Activated CD4-positive, alpha-beta T cell treated with anti-CD3 and anti-CD28 coated beads, Interleukin-2, amount 50 U/mL, for 24 hours (primary cell): Measurements from ENCODE around the gene LMNTD2.
"Not testable (repeated sequence)": the region's sequence is repeated elsewhere in the genome, so short reads cannot be mapped to it uniquely, and the experiment has no call there.

Source experiments
- DNase-seq, 2 donors: peaks; one replicate each; pipeline ENCODE4 v3.0.0-alpha.2; 2020; ENCODE audit warnings: low read depth in 1 of 2, low spot score in 1 of 2

Gene LMNTD2

DNA sequence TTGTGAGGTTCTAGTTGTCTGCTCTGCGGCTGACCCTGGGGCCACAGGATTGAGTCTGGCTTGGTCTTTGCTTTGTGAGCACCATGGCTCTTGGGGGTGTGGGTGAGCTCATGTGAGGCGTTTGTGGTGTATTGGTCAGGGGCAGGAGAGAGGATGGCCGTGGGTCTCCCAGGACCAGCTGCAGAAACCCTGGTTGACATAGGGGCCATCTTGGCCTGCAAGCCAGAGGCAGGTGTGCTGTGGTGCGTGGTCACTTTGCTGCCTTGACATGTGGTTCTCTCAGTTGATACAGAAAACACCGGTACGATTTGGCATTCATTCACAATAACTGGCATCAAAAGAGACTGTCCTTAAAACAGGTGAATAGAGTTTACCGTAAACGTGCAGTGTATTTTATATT is 27.0 kb upstream of the LMNTD2 start:
- no peak for DNase-seq

DNA sequence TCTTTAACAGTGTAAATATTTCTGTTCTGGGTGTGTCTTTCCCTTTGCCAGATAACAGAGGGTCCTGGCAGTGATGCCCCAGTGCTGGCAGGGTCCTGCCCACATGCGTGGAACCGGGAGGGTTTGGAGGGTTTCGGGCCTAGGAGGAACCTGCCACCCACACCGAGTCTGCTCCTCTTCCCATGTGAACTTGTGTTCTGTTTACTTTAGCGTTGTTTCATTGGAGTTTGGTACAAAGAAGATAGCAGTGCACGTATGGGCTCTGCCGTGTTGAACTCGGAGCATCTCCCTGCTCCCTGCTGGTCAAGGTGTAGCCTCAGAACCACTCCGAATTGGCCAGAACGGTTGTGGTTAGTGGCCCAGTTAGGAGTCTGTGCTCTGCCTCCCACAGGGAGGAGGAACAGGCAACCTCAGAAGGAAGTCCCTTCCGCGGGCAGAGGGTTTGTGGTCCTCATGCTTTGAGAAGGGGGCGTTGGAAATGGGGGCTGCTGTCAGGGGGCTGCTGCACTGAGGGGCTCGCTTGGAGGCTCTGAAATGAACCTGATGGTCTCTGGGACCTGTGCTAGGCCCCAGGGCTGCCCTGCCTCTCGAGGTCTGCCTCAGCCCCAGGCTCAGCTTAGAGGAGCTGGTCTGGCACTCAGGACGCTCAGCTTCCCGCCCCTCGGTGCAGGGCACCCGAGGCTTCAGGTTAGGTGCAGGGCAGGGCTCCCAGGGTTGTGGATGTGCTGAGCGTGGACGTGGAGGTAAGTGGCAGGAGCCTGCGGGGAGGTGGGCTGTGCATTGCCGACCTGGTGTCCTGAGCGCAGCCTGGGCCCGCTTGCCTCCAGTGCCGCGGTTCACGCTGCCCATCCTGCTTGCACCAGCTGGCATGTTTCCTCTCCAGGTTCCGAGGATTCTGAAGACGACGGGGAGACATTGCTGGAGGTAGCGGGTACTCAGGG is 26.1 kb upstream of the LMNTD2 start:
- no peak for DNase-seq

DNA sequence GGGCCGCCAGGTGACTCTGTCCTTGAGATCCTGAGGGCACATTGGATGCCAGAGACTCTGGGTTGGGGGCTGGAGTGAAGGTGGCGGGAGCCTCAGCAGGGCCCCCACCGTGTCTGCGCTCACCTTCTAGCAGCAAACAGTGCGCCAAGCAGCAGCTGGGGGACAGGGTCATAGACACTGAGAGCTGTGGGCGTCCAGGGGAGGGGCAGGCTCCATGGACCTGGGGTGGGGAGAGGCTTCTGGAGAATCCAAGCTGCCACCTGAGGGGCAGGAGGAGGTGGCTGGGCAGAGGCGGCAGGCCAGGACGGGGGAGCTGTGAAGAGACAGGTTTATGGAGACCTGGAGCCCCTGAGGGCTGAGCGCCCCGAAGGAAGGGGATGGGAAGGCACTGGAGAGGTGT is 23.7 kb upstream of the LMNTD2 start:
- DNase-seq: no peak

DNA sequence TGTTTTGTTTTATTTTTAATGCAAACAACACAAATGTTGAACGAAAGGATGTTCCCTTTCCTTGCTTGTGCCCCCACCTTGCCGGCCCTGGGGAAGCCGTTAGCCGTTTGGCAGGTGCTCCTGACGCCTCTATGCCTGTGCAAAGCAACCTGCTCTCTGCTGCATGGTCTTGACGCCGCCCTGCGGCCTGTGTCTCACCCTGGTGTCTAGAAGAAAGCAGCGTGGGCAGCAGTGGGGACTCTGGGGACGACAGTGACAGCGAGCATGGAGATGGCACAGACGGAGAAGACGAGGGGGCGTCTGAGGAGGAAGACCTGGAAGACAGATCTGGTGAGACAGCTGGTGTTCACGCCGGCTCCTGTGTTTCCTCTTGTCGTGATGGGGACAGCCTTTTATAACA is 21.2 kb upstream of the LMNTD2 start:
- no peak for DNase-seq

DNA sequence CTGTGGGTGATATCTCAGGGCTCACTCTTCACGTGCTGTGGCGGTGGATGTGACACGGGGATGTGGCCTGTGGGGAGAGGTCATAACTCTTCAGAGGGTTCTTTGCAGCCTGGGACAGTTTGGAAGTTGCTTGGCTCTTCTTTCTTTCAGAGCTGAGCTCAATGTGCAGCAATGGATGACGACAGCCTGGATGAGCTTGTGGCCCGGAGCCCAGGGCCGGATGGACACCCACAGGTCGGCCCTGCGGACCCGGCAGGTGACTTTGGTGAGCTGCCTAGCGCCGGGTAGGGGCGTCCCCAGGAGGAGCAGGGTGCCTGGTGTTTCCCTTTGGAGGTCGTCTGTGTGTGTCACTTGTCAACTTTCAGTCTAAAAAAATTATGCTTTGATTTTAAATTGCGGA is 20.8 kb upstream of the LMNTD2 start:
- DNase-seq: no peak

DNA sequence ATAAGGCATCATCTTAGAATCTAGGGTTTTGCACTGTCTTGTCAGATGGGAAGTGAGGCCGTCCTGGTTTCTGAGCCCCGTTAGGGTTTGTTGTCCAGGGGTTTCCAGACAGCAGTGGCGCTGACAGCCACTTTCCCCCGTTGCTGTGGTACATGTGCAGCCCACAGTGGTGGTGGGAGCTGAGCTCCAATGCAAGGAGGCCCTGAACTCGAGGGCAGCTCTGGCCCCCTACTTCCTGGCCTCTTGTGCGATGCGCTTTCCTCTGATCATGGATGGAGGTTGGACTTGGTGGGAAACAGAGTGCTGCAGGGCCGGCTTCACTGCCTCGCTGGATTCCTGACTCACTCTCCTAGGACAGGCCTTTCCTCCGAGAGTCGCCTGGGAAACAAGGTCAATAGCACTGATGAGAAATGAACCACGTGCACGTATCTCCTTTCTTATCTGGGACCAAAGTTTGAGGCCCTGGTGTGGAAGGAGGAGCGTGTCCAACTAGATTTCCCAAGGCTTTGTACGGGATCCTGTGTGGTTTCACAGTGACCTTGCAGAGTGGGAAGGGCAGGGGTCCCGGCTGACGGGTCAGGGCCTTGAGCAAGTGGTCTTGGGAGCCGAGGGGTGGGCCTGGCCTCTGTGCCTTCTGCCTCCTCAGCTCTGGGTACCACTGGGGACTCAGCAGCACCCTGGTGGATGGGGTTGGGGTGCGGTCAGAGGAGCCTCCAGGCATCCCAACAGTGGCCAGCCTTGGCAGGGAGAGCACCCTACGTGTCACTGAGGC is 19.5 kb upstream of the LMNTD2 start:
- DNase-seq: no peak

DNA sequence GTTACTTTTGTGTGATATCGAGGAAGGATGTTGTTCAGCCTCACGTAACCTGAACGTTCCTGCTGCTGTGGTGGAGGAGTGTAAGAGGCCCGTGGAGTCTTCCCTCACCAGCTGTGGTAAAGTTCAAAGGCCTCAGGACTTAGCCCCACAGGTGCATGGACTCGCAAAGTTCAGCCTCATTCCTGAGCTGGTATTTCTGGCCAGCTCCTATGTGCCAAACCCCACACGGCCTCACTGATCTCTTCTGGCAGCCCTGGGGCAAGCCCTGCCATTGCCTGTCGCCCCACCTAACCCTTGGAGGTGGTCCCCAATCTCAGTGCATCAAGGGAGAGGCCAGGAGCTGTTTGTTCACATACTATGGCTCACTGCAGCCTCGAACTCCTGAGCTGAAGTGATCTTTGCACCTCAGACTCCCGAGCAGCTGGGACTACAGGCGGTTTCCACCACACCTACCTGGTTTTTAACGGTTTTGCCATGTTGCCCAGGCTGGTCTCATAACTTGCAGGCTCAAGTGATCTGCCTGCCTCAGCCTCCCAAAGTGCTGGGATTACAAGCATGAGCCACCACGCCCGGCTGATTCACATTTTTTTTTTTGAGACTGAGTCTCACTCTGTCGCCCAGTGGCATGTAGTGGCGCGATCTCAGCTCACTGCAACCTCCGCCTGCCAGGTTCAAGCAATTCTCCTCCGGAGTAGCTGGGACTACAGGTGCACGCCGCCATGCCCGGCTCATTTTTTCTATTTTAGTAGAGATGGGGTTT is 17.9 kb upstream of the LMNTD2 start:
- no peak for DNase-seq

DNA sequence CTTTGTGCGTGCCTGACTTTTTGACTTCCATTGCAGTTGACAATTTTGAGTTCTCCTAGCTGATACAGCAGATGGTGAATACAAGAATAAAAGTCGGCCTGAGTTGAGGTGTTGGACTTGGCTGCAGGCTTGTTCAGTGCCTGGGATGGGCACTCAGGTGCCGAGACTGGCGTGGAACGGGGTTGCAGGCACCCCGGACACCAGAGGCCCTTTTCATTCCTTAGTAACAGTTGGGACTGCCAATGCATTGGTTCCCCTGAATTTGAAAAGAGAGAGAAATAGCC is 17.0 kb upstream of the LMNTD2 start:
- DNase-seq: no peak

DNA sequence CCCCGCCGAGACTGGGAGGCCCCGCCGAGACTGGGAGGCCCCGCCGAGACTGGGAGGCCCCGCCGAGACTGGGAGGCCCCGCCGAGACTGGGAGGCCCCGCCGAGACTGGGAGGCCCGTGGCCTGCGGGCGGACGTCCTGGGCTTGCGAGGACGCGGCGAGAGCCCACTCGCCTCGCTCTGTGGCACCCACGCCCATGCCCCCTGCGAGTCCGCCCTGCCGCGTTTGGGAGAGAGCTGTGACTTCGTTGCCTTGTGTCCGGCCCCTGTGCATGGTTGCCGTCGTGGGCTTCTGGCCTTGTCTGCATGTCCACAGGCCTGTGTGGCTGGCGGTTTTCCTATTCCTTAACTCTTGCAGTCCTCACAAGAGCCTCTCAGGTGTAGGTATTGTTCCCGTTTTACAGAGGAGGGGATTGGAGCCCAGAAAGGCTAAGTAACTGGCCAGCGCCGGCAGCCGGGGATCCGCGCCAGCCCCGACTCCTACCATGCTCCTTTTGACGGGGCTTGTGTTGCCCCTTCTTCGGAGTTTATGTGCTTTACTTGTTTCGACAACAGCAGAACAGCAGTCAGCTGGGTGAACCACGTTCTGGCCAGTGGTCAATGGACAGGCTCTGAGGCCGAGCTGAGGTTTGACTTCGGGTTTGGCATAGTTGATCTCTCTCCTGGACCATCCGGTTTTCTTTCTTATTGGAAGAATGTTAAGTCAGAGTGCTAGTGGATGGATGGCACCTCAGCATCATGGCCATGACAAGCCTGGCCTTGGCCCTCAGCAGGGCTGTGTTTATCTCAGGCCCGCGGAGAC is 16.5 kb upstream of the LMNTD2 start:
- no peak for DNase-seq

DNA sequence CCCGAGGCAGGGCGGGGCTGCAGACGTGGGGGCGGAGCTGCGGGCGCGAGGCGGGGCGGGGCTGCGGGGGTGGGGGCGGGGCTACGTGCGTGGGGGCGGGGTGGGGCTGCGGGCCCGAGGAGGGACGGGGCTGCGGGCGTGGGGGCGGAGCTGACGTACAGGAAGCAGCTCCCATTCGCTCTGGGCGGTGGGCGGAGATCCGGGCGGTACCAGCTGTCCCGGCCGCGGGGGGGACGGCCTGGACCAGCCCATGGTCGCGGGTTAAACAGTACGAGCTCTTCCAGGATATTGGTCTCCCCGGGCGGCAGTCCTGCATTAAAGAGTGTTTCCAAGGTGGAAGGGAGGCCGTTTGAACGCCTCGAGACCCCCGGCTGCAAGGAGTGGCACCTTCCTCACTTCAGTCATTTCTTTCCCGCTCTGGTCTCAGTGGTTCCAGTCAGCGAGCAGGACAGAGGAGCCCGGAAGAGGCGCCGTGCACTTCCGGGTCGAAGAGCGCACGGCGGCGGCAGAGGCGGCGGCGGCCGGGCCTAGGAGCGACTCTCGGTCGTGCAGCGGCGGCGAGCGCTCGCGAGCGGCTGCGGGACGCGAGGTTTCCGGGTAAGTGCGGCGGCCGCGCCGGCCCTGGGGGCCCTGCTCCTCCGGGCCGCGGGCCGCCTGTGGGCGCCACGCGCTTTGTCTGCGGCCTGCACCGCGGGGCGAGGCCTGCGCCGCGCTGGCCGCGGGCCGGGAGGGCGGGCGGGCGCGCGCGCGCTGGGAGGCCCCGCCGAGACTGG is 15.6 kb upstream of the LMNTD2 start, which contains the start of gene PHRF1:
Gene PHRF1 (plus strand): TSS at position 475 of the 773 bp plus-strand sequence. CDS start 5,043 bp downstream, outside the sequence.
- DNase-seq: peak; percentile 91 to 92

DNA sequence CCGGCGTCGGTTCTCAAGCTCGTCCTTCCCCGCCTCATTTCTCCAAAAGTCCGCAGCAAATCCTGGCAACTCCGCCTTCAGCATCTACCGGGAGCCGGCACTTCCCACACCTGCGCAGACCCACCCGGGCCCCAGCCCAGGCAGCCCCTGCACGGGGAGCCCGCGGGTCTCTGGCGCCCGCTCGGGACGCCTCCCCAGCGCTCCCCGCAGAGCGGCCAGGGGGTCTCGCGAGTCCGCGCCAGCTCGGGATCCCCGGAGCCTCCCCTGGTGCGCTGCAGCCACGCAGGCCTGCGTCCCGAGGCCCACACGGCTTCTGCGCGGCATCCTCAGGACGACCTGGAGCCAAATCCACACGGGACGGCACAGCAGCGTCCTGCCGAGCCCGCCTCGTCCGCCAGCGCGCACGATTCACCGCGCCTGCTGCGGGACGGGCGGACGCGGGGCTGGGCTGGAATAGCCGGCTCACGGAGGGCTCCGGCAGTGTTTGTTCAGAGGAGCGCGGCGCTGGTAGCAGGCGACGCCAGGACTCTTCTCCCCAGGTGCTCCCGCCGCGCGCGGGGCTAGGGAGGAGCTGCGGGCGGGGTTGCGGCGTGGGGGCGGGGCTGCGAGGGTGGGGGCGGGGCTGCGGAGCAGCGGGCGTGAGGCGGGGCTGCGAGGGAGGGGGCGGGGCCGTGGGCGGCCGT is 14.9 kb upstream of the LMNTD2 start:
- no peak for DNase-seq

DNA sequence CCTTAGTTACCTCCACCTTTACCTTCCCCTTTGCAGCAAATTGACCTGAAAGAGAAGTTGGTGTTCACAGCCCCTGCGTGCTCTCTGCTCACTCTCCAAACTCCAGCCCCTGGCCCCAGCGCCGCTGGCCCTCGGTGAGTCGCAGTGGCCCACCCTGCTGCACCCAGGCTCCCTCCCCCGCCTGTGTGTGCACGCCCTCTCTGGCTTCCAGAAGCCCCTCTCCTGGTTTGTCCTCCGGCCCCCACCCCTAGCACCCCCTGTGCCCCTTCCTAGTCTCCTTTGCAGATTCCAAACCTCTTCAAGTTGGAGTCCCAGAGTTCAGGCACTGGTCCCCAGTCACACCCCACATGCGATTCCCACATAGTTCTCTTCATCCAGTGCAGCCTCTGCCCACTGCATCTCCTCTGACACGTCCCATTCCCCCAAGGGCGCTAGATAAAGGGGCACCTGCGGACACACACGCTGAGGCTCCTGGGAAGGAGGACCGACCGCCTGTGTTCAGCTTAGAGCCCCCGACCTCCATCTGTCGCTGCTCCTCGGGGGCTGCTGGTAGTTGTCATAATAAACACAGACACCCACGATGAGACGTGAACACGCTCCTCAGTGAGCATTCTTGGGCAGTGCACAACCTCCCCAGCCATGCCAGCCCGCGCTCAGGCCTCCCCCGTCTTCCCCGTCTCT is 14.2 kb upstream of the LMNTD2 start:
- DNase-seq: no peak

DNA sequence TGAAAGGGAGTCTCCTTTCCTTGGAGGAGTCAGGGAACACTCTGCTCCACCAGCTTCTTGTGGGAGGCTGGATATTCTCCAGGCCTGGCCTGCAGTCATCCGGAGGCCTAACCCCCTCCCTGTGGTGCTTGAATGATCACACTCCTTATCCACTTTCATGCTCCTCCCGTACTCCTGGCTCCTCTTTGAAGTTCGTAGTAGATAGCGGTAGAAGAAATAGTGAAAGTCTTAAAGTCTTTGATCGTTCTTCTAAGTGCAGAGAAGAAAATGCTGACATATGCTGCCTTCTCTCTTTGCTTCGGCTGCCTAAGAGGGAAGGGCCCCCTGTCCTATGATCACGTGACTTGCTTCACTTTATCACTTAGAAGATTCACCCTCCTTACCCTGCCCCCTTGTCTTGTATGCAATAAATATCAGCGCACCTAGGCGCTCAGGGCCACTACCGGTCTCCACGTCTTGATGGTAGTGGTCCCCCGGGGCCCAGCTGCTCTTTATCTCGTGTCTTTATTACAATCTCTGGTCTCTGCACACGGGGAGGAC is 13.6 kb upstream of the LMNTD2 start:
- not testable (repeated sequence) for DNase-seq

DNA sequence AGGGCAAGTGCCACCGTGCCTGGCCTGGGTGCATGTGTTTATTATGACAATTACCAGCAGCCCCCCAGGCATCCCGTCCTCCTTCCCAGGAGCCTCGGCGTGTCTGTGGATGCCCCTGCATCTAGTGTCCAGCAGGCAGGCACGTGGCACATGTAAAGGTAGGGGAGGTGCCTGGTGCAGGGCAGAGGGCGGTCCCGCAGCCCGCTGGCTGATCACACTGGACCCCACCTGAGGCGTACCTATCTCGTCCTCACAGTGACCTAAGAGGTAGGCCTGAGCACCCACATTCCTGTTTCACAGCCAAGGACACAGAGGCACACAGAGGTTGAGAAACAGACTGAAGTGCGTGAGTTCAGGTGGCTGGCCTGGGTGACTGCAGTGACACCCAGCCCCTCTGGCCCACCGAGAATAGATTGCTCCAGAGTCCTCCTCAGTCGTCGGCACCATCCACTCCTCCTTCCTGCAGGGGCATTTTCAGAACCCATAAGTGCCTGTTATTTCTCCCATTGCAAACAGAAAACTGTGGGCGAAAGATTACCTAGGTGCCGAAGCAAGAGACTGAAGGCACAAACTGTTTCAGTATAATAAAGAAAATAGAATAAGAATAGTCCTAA is 12.7 kb upstream of the LMNTD2 start:
- no peak for DNase-seq

DNA sequence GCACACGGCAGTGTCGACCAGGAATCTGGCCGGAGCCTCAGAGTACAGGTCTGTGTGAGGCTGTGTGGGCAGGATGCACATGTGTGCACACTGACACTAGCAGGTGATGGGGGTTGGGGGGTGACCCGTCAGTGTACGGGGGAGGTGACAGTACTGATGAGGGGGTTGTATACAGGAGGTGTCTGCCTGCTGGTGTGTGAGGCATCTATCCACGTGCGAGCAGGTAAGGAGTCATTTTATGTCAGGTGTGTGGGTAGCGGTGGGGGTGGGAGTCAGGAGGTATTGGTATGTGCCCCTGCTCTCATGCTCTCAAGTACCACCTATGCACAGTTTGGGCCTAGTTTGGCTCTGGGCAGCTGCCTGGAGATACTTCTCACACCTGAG is 11.3 kb upstream of the LMNTD2 start:
- no peak for DNase-seq

DNA sequence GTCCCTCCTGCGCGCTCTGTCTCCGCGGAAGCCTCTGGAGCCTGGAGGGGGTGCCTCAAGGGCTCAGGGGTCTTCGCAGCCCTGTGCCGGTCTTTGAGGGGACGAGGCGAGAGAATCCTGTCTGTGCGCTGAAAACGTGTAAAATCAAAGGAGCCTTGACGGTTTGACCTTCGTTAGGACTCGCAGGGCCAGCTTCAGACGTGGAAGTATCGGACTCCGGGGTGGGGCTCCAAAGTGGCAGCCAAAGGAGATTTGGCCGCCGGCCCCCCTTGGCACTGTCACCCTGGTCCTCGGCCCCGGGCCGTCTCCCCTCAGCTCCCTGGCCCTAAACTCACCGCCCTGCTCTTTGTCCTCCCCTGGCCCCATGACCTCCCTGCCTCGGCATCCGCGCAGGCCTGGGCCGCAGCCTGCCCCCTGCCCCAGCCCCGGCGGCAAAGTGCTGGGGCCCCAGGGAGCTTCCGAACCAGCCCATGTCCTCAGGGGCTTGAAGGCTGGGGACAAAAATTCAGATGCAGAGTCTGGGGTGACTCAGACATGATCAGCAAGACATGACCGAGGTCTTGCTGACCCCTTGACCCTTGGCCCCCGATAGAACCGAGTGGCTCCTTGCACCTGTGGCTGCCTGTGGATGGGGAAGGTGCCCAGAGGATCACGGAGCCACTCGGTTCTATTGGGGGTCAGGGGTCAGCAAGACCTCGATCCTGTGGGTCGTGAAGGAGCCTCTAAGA is 8.8 kb upstream of the LMNTD2 start:
- DNase-seq: no peak

DNA sequence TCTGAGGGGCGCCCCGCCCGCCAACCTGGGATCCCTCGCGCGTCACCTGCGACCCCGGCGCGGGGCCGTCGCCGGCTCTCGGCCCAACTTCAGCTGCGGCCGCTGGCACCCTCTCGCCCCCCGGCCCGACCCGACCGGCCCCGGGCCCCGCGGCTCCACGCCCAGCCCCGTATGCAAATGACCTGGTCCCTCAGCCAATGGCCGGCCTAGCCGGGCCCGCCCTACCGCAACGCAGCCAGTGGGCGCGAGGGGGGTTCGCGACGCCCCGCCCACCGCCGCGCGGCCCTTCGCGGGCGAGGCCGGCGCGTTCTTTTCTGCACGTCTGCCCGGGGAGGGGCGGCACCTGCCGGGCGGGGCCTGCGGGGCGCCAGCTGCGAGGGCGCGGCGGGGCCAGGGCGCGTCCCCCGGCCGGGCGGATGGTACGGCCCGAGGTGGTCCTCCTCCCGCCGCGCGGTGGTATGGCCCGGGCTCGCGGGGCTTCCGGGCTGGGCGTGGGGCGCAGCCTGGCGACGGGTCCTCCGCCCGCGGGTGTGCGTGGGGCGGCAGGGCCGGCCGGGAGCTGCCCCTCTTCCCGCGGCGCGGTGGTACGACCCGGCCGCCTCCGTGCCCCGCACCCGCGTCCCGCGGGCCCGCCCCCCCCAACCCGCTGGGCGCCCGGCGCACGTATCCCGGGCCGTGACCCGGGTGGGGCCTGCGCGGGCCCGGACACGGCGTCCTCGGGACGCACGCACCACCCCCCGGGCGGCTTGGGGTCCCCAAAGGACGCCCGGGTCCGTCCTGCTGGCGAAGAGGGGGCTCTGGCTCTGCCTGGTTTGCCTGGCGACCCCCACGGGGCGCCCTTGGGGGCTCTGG is 8.0 kb upstream of the LMNTD2 start:
- peak; percentile 76 to 82 for DNase-seq
